MM.1S (cell line): Measurements from ENCODE around the gene HSPB6.

Experiments
- DNase-seq: peaks from one replicate; pipeline ENCODE4 v3.0.0-alpha.2; 2015
- H2AFZ ChIP-seq: fragments of 300-600 bp; sonication (generic); 2 replicates; pipeline ENCODE4 v1.6.0; 2016; ENCODE audit warnings: antibody characterized with exemption, low read length
- H3F3A ChIP-seq: fragments of 300-600 bp; sonication (generic); 2 replicates; pipeline ENCODE4 v1.6.1; 2016; ENCODE audit warnings: mild to moderate bottlenecking, antibody characterized with exemption, low read length, moderate library complexity, mixed read lengths; ENCODE audit not compliant: insufficient read depth
- H3K27ac ChIP-seq: fragments of 300-600 bp; sonication (generic); 2 replicates; pipeline ENCODE4 v1.5.1; 2016; ENCODE audit warnings: mild to moderate bottlenecking, low read length
- H3K27me3 ChIP-seq: fragments of 300-600 bp; sonication (generic); replicated peaks from 2 replicates; pipeline ENCODE4 v1.6.0; 2016; ENCODE audit warnings: low read length; ENCODE audit not compliant: insufficient read depth
- H3K36me3 ChIP-seq: fragments of 300-600 bp; sonication (generic); replicated peaks from 2 replicates; pipeline ENCODE4 v1.6.1; 2016; ENCODE audit warnings: mild to moderate bottlenecking, low read length, mixed read lengths; ENCODE audit not compliant: insufficient read depth
- H3K4me1 ChIP-seq: fragments of 300-600 bp; sonication (generic); 2 replicates; pipeline ENCODE4 v1.6.1; 2016; ENCODE audit warnings: low read length, mixed read lengths
- H3K4me2 ChIP-seq: fragments of 300-600 bp; sonication (generic); 2 replicates; pipeline ENCODE4 v1.6.0; 2016; ENCODE audit warnings: low read depth, low read length
- H3K4me3 ChIP-seq: fragments of 300-600 bp; sonication (generic); 2 replicates; pipeline ENCODE4 v1.5.1; 2016; ENCODE audit warnings: low read length, mixed read lengths
- H3K79me2 ChIP-seq: fragments of 300-600 bp; sonication (generic); 2 replicates; pipeline ENCODE4 v1.6.1; 2016; ENCODE audit warnings: mixed run types, low read length, mixed read lengths
- H3K9ac ChIP-seq: fragments of 300-600 bp; sonication (generic); 2 replicates; pipeline ENCODE4 v1.6.1; 2016; ENCODE audit warnings: low read length, mixed read lengths
- H3K9me2 ChIP-seq: fragments of 300-600 bp; sonication (generic); replicated peaks from 2 replicates; pipeline ENCODE4 v1.6.1; 2016; ENCODE audit warnings: mild to moderate bottlenecking, low read length, mixed read lengths; ENCODE audit not compliant: insufficient read depth
- H3K9me3 ChIP-seq: fragments of 300-600 bp; sonication (generic); replicated peaks from 2 replicates; pipeline ENCODE4 v1.6.1; 2016; ENCODE audit warnings: mild to moderate bottlenecking, low read length, mixed read lengths; ENCODE audit not compliant: insufficient read depth
- H4K20me1 ChIP-seq: fragments of 300-600 bp; sonication (generic); 2 replicates; pipeline ENCODE4 v1.6.1; 2016; ENCODE audit warnings: mild to moderate bottlenecking, low read length, moderate library complexity, mixed read lengths; ENCODE audit not compliant: insufficient read depth
- CTCF ChIP-seq: fragments of 300-600 bp; sonication (generic); IDR thresholded peaks from 2 replicates; pipeline ENCODE4 v1.5.1; 2016; ENCODE audit warnings: antibody characterized with exemption, low read length, mixed read lengths
- EZH2 ChIP-seq: fragments of 300-600 bp; sonication (generic); optimal IDR thresholded peaks from 2 replicates; pipeline ENCODE3; 2017; ENCODE audit warnings: low read depth, mild to moderate bottlenecking, antibody characterized with exemption, low read length, mixed read lengths
- EZH2phosphoT487 ChIP-seq: fragments of 300-600 bp; sonication (generic); IDR thresholded peaks from 2 replicates; pipeline ENCODE4 v1.6.1; 2018; ENCODE audit warnings: antibody characterized with exemption, low read length

The HSPB6 gene

GRCh38 chr19:35777961-35778360 is 21.1 kb upstream of the HSPB6 start:
- no peaks in the 10 kb centered on the region for H3K9me3 ChIP-seq
- H3K4me2 ChIP-seq = no peak overlapping the region
- TF ChIP-seq EZH2 (no peak), EZH2phosphoT487 (no peak), CTCF (no peak)
- no peak overlapping the region for H3K27ac ChIP-seq
- no peaks in the 10 kb centered on the region for H3F3A ChIP-seq
- no peak overlapping the region for H3K9ac ChIP-seq
- no peak overlapping the region for H3K4me3 ChIP-seq
- H3K9me2 ChIP-seq = no peaks in the 10 kb centered on the region
- no peak for DNase-seq
- peaks cover 13% of the 10 kb centered on the region for H3K79me2 ChIP-seq
- H2AFZ ChIP-seq = no peak overlapping the region
- no peaks in the 10 kb centered on the region for H3K27me3 ChIP-seq
- peaks cover 12% of the 10 kb centered on the region for H3K4me1 ChIP-seq
- H4K20me1 ChIP-seq = no peaks in the 10 kb centered on the region
- no peaks in the 10 kb centered on the region for H3K36me3 ChIP-seq

GRCh38 chr19:35777086-35777841 is 20.4 kb upstream of the HSPB6 start:
- no peaks in the 10 kb centered on the region for H4K20me1 ChIP-seq
- no peak overlapping the region for H3K27ac ChIP-seq
- H3F3A ChIP-seq = no peaks in the 10 kb centered on the region
- no peaks in the 10 kb centered on the region for H3K27me3 ChIP-seq
- no peak overlapping the region for H3K4me3 ChIP-seq
- no peak for DNase-seq
- no peak overlapping the region for H3K9ac ChIP-seq
- H2AFZ ChIP-seq = no peak overlapping the region
- H3K4me2 ChIP-seq = no peak overlapping the region
- peaks cover 12% of the 10 kb centered on the region for H3K4me1 ChIP-seq
- peaks cover 13% of the 10 kb centered on the region for H3K79me2 ChIP-seq
- no peaks in the 10 kb centered on the region for H3K9me3 ChIP-seq
- no peaks in the 10 kb centered on the region for H3K36me3 ChIP-seq
- no peaks in the 10 kb centered on the region for H3K9me2 ChIP-seq
- TF ChIP-seq EZH2 (no peak), EZH2phosphoT487 (no peak), CTCF (no peak)

GRCh38 chr19:35776102-35776788 is 19.4 kb upstream of the HSPB6 start:
- no peak for DNase-seq
- H3K4me1 ChIP-seq = peaks cover 12% of the 10 kb centered on the region
- H3K27ac ChIP-seq = no peak overlapping the region
- H2AFZ ChIP-seq = peak overlapping the region; percentile 42
- H3K36me3 ChIP-seq = no peaks in the 10 kb centered on the region
- peaks cover 13% of the 10 kb centered on the region for H3K79me2 ChIP-seq
- H3K9ac ChIP-seq = peak overlapping the region; percentile 61; the same call in 1 of the 2 replicates
- no peaks in the 10 kb centered on the region for H3K9me3 ChIP-seq
- H3K27me3 ChIP-seq = no peaks in the 10 kb centered on the region
- H4K20me1 ChIP-seq = no peaks in the 10 kb centered on the region
- TF ChIP-seq EZH2phosphoT487 (no peak), EZH2 (no peak), CTCF (no peak)
- peak overlapping the region; percentile 75 for H3K4me3 ChIP-seq
- peak overlapping the region; percentile 84 for H3K4me2 ChIP-seq
- no peaks in the 10 kb centered on the region for H3F3A ChIP-seq
- H3K9me2 ChIP-seq = no peaks in the 10 kb centered on the region
